ENCODE measurements around the gene FAM98B. TPM values are rescaled to one million over a fixed set of nuclear protein-coding genes. Genes with fewer than 3 reads are reported as not detected.

Gene FAM98B
- total and polyA plus RNA-seq, 9 of the 15 experiments (the other 6 are each of a cell fraction or from before 2014, with no cell fraction given) = 3.1 to 42.0 (median 9.4) TPM

DNA sequence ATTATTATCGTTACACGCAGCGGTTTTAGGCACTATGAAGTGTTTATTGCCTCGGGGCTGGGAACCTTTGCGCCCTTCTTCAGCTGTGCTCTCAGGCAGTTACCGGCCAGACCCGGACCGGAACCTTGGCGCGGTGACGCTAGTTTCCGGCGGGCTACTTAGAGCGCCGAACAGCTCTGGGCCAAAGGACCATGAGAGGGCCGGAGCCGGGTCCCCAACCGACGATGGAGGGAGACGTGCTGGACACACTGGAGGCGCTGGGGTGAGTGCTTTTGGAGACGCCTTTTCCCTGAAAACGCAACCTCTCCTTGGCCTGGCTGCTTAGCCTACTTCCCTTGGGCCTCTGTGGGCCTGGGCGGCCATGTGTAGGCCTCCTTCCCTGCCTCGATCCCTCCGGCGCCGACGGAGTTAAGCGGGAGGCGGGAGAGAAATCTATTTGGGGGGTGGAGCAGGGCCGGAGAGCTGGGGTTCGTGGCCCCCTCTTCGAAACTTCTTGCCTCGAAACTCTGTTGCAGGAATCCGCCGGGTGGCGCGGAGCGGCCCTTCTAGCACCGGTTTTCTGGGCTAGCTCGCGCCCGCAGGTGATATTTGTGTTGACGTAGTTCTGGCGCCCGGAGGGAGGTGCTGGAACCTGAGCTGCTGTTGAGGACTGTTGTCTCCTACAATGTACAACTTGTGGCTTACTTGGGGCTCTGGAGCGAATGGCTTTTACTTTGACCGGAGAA is at the start of gene FAM98B (continued):
- TF ChIP-seq, protein P1, sequence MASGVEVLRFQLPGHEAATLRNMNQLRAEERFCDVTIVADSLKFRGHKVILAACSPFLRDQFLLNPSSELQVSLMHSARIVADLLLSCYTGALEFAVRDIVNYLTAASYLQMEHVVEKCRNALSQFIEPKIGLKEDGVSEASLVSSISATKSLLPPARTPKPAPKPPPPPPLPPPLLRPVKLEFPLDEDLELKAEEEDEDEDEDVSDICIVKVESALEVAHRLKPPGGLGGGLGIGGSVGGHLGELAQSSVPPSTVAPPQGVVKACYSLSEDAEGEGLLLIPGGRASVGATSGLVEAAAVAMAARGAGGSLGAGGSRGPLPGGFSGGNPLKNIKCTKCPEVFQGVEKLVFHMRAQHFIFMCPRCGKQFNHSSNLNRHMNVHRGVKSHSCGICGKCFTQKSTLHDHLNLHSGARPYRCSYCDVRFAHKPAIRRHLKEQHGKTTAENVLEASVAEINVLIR (CRISPR knock-in tag; IDR thresholded peaks at IDR 0.05) = peak; percentile 56; the same call in 1 of the 2 replicates
- TF ChIP-seq ZFP1 (CRISPR knock-in tag; IDR thresholded peaks at IDR 0.05) = no peak
- TF ChIP-seq EGR1 (conservative IDR thresholded peaks at IDR 0.05) = no peak
- no peak for TF ChIP-seq ZNF316 (IDR thresholded peaks at IDR 0.05)
- no peak for TF ChIP-seq NUFIP1 (IDR thresholded peaks at IDR 0.05; ENCODE audit: partially characterized antibody)
- TF ChIP-seq NR2C2 (CRISPR knock-in tag; IDR thresholded peaks at IDR 0.05) = peak; percentile 91
- TF ChIP-seq NR2C2 (tag; IDR thresholded peaks at IDR 0.05) = peak; percentile 98
- TF ChIP-seq PHTF2 (CRISPR knock-in tag; IDR thresholded peaks at IDR 0.05) = no peak
- TF ChIP-seq, protein P2, sequence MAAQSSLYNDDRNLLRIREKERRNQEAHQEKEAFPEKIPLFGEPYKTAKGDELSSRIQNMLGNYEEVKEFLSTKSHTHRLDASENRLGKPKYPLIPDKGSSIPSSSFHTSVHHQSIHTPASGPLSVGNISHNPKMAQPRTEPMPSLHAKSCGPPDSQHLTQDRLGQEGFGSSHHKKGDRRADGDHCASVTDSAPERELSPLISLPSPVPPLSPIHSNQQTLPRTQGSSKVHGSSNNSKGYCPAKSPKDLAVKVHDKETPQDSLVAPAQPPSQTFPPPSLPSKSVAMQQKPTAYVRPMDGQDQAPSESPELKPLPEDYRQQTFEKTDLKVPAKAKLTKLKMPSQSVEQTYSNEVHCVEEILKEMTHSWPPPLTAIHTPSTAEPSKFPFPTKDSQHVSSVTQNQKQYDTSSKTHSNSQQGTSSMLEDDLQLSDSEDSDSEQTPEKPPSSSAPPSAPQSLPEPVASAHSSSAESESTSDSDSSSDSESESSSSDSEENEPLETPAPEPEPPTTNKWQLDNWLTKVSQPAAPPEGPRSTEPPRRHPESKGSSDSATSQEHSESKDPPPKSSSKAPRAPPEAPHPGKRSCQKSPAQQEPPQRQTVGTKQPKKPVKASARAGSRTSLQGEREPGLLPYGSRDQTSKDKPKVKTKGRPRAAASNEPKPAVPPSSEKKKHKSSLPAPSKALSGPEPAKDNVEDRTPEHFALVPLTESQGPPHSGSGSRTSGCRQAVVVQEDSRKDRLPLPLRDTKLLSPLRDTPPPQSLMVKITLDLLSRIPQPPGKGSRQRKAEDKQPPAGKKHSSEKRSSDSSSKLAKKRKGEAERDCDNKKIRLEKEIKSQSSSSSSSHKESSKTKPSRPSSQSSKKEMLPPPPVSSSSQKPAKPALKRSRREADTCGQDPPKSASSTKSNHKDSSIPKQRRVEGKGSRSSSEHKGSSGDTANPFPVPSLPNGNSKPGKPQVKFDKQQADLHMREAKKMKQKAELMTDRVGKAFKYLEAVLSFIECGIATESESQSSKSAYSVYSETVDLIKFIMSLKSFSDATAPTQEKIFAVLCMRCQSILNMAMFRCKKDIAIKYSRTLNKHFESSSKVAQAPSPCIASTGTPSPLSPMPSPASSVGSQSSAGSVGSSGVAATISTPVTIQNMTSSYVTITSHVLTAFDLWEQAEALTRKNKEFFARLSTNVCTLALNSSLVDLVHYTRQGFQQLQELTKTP (IDR thresholded peaks at IDR 0.05; ENCODE audit: low read depth in 1 of 2, partially characterized antibody in 2 of 2) = peak in 1 of 2 experiments; percentile 50
- TF ChIP-seq, protein P3, sequence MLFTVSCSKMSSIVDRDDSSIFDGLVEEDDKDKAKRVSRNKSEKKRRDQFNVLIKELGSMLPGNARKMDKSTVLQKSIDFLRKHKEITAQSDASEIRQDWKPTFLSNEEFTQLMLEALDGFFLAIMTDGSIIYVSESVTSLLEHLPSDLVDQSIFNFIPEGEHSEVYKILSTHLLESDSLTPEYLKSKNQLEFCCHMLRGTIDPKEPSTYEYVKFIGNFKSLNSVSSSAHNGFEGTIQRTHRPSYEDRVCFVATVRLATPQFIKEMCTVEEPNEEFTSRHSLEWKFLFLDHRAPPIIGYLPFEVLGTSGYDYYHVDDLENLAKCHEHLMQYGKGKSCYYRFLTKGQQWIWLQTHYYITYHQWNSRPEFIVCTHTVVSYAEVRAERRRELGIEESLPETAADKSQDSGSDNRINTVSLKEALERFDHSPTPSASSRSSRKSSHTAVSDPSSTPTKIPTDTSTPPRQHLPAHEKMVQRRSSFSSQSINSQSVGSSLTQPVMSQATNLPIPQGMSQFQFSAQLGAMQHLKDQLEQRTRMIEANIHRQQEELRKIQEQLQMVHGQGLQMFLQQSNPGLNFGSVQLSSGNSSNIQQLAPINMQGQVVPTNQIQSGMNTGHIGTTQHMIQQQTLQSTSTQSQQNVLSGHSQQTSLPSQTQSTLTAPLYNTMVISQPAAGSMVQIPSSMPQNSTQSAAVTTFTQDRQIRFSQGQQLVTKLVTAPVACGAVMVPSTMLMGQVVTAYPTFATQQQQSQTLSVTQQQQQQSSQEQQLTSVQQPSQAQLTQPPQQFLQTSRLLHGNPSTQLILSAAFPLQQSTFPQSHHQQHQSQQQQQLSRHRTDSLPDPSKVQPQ (CRISPR knock-in tag; IDR thresholded peaks at IDR 0.05; ENCODE audit: borderline replicate concordance) = no peak
- TF ChIP-seq HNRNPL (IDR thresholded peaks at IDR 0.05; ENCODE audit: low read depth, low read length) = no peak
- no peak for TF ChIP-seq MAFG (tag; conservative IDR thresholded peaks at IDR 0.05)
- no peak for TF ChIP-seq ZNF124 (CRISPR knock-in tag; IDR thresholded peaks at IDR 0.05)
- peak; percentile 74 for TF ChIP-seq JUND (IDR thresholded peaks at IDR 0.05; ENCODE audit: borderline replicate concordance, low read depth, low read length)
- no peak; the same call in 2 of the 3 replicates for TF ChIP-seq JUND (tag; IDR thresholded peaks at IDR 0.05; ENCODE audit: borderline replicate concordance, low read depth, low read length)
- TF ChIP-seq ZNF24 (IDR thresholded peaks at IDR 0.05) = peak; percentile 46; the same call in 1 of the 2 replicates
- no peak for TF ChIP-seq ELF2 (CRISPR knock-in tag; IDR thresholded peaks at IDR 0.05)
- TF ChIP-seq NFE2L1 (tag; IDR thresholded peaks at IDR 0.05; ENCODE audit: borderline replicate concordance, low read depth) = no peak
- no peak for TF ChIP-seq ZNF143 (CRISPR knock-in tag; IDR thresholded peaks at IDR 0.05)
- TF ChIP-seq, protein P4, sequence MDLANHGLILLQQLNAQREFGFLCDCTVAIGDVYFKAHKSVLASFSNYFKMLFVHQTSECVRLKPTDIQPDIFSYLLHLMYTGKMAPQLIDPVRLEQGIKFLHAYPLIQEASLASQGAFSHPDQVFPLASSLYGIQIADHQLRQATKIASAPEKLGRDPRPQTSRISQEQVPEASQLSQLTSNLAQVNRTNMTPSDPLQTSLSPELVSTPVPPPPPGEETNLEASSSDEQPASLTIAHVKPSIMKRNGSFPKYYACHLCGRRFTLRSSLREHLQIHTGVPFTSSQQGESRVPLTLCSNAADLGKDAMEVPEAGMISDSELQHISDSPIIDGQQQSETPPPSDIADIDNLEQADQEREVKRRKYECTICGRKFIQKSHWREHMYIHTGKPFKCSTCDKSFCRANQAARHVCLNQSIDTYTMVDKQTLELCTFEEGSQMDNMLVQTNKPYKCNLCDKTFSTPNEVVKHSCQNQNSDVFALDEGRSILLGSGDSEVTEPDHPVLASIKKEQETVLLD (IDR thresholded peaks at IDR 0.05) = peak; percentile 52
- no peak for TF ChIP-seq KLF16 (IDR thresholded peaks at IDR 0.05)
